Measurements from ENCODE around the gene PRKRA. TPM values are rescaled to one million over a fixed set of nuclear protein-coding genes. Genes with fewer than 3 reads are reported as not detected.

PRKRA gene
- total and polyA plus RNA-seq, 9 of the 15 experiments (the other 6 are each of a cell fraction or from before 2014, with no cell fraction given), result 14.1 to 78.1 (median 52.3) TPM

GRCh38 chr2:178482437-178482836 is 31.5 kb upstream of the PRKRA start:
- no peaks in the 10 kb centered on the region for H3K9me1 ChIP-seq (ENCODE audit: control insufficient read depth, insufficient read depth, low read length)
- POLR2A ChIA-PET, result interaction anchor here (1.0 to 2.2 kb wide), 4 partner anchors 8 to 141 kb away, joined by 4 to 9 read pairs (median 6); partner anchors contain the start of gene PRKRA
- DNase-seq (ENCODE audit: extremely low read depth in 1 of 4, low spot score in 3 of 4) (peak in 2 of 4 experiments; percentile 22 to 25), FAIRE-seq (no peak), ATAC-seq (no peak)
- H3K36me3 ChIP-seq (ENCODE audit: control insufficient read depth, insufficient read depth, low read length), result peaks cover 11% of the 10 kb centered on the region; the same call in 1 of the 3 replicates
- no peak overlapping the region for H3K4me2 ChIP-seq (ENCODE audit: insufficient read depth, low read length)
- H3K27ac ChIP-seq (ENCODE audit: extremely low read depth, low read depth, low read length), result no peak overlapping the region
- H2AFZ ChIP-seq (ENCODE audit: low read depth, low read length), result no peak overlapping the region
- no peaks in the 10 kb centered on the region for H3K27me3 ChIP-seq (ENCODE audit: control insufficient read depth in 2 of 2, insufficient read depth in 2 of 2, low read length in 2 of 2)
- no peaks in the 10 kb centered on the region for H3K9me3 ChIP-seq (replicated peaks; ENCODE audit: control insufficient read depth, insufficient read depth, low read depth, low read length)
- in situ Hi-C loops (cut with MboI) (no loop called here), intact Hi-C loops (cut with micrococcal nuclease) (no loop called here)
- WGBS (ENCODE audit: insufficient coverage, low coverage, missing lambda C conversion rate), result 67% methylated on average over 3 of the region's 4 CpGs
- TF ChIP-seq EHMT2 (IDR thresholded peaks at IDR 0.05) (peak; percentile 64; the same call in 1 of the 2 replicates), JUN (IDR thresholded peaks at IDR 0.05; ENCODE audit: borderline replicate concordance, low read depth, low read length) (0 out of 2 replicates have a peak, but pooled peaks have one; percentile 27), JUN (CRISPR knock-in tag; IDR thresholded peaks at IDR 0.05; ENCODE audit: borderline replicate concordance) (no peak), ZNF133 (CRISPR knock-in tag; IDR thresholded peaks at IDR 0.05) (no peak), DPF2 (IDR thresholded peaks at IDR 0.05) (0 out of 2 replicates have a peak, but pooled peaks have one; percentile 53), TEAD1 (CRISPR knock-in tag; IDR thresholded peaks at IDR 0.05) (no peak), FOSL1 (tag; conservative IDR thresholded peaks at IDR 0.05) (peak; percentile 77), PBX2 (CRISPR knock-in tag; IDR thresholded peaks at IDR 0.05; ENCODE audit: low read depth) (no peak), PBX2 (tag; conservative IDR thresholded peaks at IDR 0.05; ENCODE audit: low read depth) (peak; percentile 33; the same call in 1 of the 2 replicates), JUND (IDR thresholded peaks at IDR 0.05; ENCODE audit: borderline replicate concordance, low read depth, low read length) (peak; percentile 82), JUND (tag; IDR thresholded peaks at IDR 0.05; ENCODE audit: borderline replicate concordance, low read depth, low read length) (peak; percentile 66; the same call in 2 of the 3 replicates), ZBTB43 (CRISPR knock-in tag; IDR thresholded peaks at IDR 0.05) (no peak), ATF3 (IDR thresholded peaks at IDR 0.05) (peak; percentile 84), ATF3 (CRISPR knock-in tag; conservative IDR thresholded peaks at IDR 0.05) (no peak), HMBOX1 (IDR thresholded peaks at IDR 0.05) (0 out of 2 replicates have a peak, but pooled peaks have one; percentile 25), ZNF384 (IDR thresholded peaks at IDR 0.05; ENCODE audit: low read depth, low read length) (0 out of 2 replicates have a peak, but pooled peaks have one; percentile 36)
- no peaks in the 10 kb centered on the region for H4K20me1 ChIP-seq (replicated peaks; ENCODE audit: control insufficient read depth, insufficient read depth, low read length)
- peaks cover 23 to 26% of the 10 kb centered on the region in 2 experiments for H3K4me1 ChIP-seq (replicated peaks in 1 of 2; ENCODE audit: control insufficient read depth in 2 of 2, insufficient read depth in 2 of 2, low read length in 2 of 2)
- H3K4me3 ChIP-seq, result no peak overlapping the region
- H3K9ac ChIP-seq (ENCODE audit: insufficient read depth in 1 of 2, low read depth in 2 of 2, low read length in 2 of 2), result no peak overlapping the region
- peaks cover 48% of the 10 kb centered on the region for H3K79me2 ChIP-seq (ENCODE audit: control insufficient read depth, insufficient read depth, low read length)
- CTCF ChIA-PET (ENCODE audit: low intra/inter-chr PET ratio), result no interaction called here
- no TSS peak for BruUV-seq (replicated peaks)

Data from K562 (cell line).